Ascending aorta (tissue), 2 donors: ENCODE results near the gene GOSR1. TPM values are rescaled to one million over a fixed set of nuclear protein-coding genes. Genes with fewer than 3 reads are reported as not detected.
"Not testable (repeated sequence)": the region's sequence is repeated elsewhere in the genome, so short reads cannot be mapped to it uniquely, and the experiment has no call there.

Experiments
- DNase-seq, 2 donors: peaks; one replicate each; pipeline ENCODE4 v3.0.0-alpha.2; 2019; ENCODE audit warnings: low spot score in 2 of 2
- H3K27ac ChIP-seq, 2 donors: fragments of 200-600 bp; sonication (generic); one replicate each; pipeline ENCODE4 v1.5.1; 2016 to 2017; ENCODE audit warnings: mild to moderate bottlenecking in 1 of 2
- H3K27me3 ChIP-seq: fragments of 200-600 bp; sonication (generic); one replicate; pipeline ENCODE4 v1.5.1; 2017
- H3K36me3 ChIP-seq, 2 donors: fragments of 200-600 bp; sonication (generic); one replicate each; pipeline ENCODE4 v1.5.1; 2016
- H3K4me1 ChIP-seq, 2 donors: fragments of 200-600 bp; sonication (generic); one replicate each; pipeline ENCODE4 v1.5.1; 2016 to 2017; ENCODE audit warnings: mild to moderate bottlenecking in 1 of 2
- H3K4me3 ChIP-seq, 2 donors: fragments of 200-600 bp; sonication (generic); one replicate each; pipeline ENCODE4 v1.5.1; 2016 to 2017; ENCODE audit warnings: mild to moderate bottlenecking in 1 of 2
- H3K9me3 ChIP-seq, 2 donors: fragments of 200-600 bp; sonication (generic); one replicate each; pipeline ENCODE4 v1.5.1; 2016
- CTCF ChIP-seq, 3 experiments: fragments of 200-600 bp in 2 of 3; fragments of 450-650 bp in 1 of 3; sonication (generic) in 2 of 3; IDR thresholded peaks; one replicate each; pipeline ENCODE4 v1.5.1; 2016 to 2019; ENCODE audit warnings: antibody characterized with exemption in 3 of 3, mild to moderate bottlenecking in 1 of 3, moderate library complexity in 1 of 3
- intact Hi-C: fragments of 100-400 bp; cut with DNase I; formaldehyde crosslinking; loops from one replicate; pipeline ENCODE4 v1.15.1; 2023
- total RNA-seq: library from RNA; depleted of rRNA; stranded (reverse); fragments of >200 nt; gene quantifications from one replicate; pipeline ENCODE4 v1.1.0, GENCODE V29; 2016

GOSR1 gene
- total RNA-seq, 1 donor from 2014 or later = 33.0 TPM

DNA sequence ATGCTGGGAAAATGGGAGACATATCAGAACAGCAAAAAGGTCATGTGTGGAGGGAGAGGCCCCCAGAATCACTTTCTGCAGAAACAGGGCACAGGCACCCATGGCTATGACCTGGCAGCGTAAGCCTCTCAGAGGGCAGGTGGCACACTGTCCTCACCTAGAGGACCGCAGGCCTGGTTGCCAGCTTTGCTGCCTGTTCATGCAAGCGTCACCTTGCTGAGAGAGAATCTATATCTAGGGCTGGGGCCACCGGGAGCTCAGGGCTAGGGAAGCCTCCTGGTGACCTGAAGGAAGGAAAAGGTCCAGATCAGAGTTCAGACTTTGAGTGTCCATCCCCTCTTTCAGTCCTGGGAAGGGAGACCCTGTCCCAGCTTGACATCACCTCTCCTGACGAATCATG is 78.7 kb downstream of the GOSR1 start:
- H3K27ac ChIP-seq = no peak overlapping the region
- H3K4me3 ChIP-seq = no peak overlapping the region
- no peaks in the 10 kb centered on the region for H3K4me1 ChIP-seq
- intact Hi-C loops = no loop called here
- H3K36me3 ChIP-seq = no peaks in the 10 kb centered on the region
- DNase-seq = no peak
- no peaks in the 10 kb centered on the region for H3K9me3 ChIP-seq
- H3K27me3 ChIP-seq = no peaks in the 10 kb centered on the region
- no peak for TF ChIP-seq CTCF (IDR thresholded peaks at IDR 0.05)

- Histone ChIP-seq H3K36me3 (no peaks in the 10 kb centered on the region), H3K4me1 (no peaks in the 10 kb centered on the region), H3K9me3 (no peaks in the 10 kb centered on the region), H3K4me3 (no peak overlapping the region), H3K27ac (no peak overlapping the region), H3K27me3 (no peaks in the 10 kb centered on the region)
- no peak for DNase-seq
- TF ChIP-seq CTCF (IDR thresholded peaks at IDR 0.05) = no peak
- intact Hi-C loops = no loop called here
These were observed 79.4 kb downstream of the GOSR1 start for GRCh38 chr17:30556374-30557332.

DNA sequence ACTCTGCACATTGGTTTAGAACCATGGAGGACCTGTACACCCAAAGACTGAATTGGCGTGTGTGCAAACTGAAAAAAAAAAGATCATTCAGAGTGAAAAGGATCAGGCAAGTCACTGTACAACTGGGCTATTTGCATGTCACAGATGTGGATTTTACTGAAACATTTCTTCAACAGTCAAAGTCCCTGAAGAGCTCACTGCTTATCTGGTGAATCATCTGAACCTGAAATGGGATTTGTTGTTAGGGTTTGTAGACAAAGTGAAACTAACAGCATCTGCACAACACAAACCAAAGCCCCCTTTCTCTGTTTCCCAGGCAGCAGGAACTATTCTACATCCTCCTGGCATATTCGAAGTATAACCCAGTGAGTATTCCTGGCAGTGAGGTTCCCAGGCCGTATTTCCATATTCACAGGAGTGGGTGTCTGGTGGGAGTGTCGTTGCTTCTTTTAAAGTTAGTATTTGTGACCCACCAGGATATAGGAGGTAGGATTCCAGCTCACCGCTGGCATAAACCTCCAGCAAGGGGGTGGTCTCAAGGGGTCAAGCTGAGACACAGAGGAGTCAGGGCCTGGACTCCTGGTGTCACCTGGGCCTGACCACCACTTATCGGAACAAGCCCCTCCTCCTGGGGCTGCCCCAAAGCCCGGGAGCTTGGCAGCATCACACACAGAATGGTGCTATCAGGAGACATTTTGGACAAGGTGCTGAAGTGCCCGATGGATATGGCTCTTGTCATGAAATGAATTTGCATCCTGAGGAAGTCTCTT is 80.9 kb downstream of the GOSR1 start:
- no peaks in the 10 kb centered on the region for H3K27me3 ChIP-seq
- no peak for DNase-seq
- no peak overlapping the region for H3K27ac ChIP-seq
- H3K4me3 ChIP-seq = no peak overlapping the region
- H3K9me3 ChIP-seq = no peaks in the 10 kb centered on the region
- no peak for TF ChIP-seq CTCF (IDR thresholded peaks at IDR 0.05)
- intact Hi-C loops = no loop called here
- no peaks in the 10 kb centered on the region for H3K36me3 ChIP-seq
- H3K4me1 ChIP-seq = no peaks in the 10 kb centered on the region

GRCh38 chr17:30558686-30559545 is 81.7 kb downstream of the GOSR1 start:
- H3K9me3 ChIP-seq = no peaks in the 10 kb centered on the region
- no peak overlapping the region for H3K4me3 ChIP-seq
- no peaks in the 10 kb centered on the region for H3K36me3 ChIP-seq
- TF ChIP-seq CTCF (IDR thresholded peaks at IDR 0.05) = no peak
- H3K27ac ChIP-seq = no peak overlapping the region
- intact Hi-C loops = no loop called here
- no peaks in the 10 kb centered on the region for H3K4me1 ChIP-seq
- DNase-seq = no peak
- H3K27me3 ChIP-seq = no peaks in the 10 kb centered on the region

DNA sequence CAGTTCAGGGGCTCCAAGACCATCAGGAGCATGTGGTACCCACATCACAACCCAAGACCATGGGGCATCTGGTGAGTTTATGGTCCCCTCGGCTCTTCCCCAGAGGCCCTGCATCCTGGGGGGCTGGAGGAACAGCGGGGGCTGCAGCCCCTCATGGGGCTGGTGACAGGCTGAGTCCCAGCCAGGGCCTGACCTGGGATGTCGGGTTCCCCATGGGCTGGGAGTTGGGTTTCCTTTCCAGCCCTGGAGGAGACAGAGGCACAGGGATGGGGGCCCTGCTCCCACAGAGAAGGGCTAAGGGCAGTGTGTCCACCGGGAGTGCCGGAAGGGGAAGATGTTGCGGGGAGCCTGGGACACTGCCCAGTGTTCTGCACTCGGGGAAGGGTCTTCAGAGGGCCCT is 82.4 kb downstream of the GOSR1 start:
- no peak overlapping the region for H3K27ac ChIP-seq
- H3K9me3 ChIP-seq = no peaks in the 10 kb centered on the region
- no peaks in the 10 kb centered on the region for H3K36me3 ChIP-seq
- intact Hi-C loops = no loop called here
- no peaks in the 10 kb centered on the region for H3K27me3 ChIP-seq
- H3K4me3 ChIP-seq = no peak overlapping the region
- DNase-seq = no peak
- no peak for TF ChIP-seq CTCF (IDR thresholded peaks at IDR 0.05)
- H3K4me1 ChIP-seq = no peaks in the 10 kb centered on the region

DNA sequence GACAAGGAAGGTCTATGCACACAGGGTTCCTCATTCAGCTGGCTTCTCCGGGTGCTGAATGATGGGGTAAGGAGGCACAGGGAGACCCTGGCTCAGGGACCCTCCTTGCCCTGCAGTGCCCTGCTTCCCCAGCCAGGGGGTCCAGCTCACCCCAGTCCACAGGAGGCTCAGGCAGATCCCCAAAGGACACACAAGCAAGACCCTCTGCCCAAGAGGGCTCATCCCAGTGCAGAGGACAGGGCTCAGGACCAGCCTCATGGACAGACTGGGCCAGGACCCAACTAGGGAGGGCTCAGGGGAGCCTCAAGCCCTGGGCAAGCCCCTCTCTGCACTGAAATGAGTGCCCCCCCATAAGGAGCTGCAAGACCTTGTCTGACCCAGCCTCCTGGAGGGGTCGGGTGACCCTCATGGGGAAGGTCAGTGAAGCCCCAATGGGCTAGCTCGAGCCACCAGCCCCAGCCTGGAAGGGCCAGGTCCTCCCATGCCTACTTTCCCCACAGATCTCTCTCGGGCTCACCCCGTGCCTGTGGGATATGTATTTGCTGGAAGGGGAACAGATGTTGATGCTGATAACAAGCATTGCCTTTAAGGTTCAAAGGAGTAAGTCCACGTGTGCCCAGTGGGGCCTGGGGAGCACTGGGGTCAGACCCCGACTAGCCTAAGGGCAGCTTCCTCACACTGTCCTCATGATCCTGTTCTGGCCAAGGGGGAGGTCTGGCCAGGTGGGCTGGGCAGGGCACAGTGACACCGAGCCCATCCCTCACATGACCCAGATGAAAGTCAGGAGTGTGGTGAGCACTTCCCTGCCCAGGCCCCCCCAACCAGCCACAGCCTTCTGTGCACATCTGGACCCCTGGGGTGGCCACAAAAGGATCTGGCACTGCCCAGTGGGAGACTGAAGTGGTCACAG is 83.2 kb downstream of the GOSR1 start:
- H3K27ac ChIP-seq, H3K36me3 ChIP-seq, H3K4me3 ChIP-seq, intact Hi-C loops, H3K9me3 ChIP-seq, H3K4me1 ChIP-seq, DNase-seq, H3K27me3 ChIP-seq: not testable (repeated sequence)

DNA sequence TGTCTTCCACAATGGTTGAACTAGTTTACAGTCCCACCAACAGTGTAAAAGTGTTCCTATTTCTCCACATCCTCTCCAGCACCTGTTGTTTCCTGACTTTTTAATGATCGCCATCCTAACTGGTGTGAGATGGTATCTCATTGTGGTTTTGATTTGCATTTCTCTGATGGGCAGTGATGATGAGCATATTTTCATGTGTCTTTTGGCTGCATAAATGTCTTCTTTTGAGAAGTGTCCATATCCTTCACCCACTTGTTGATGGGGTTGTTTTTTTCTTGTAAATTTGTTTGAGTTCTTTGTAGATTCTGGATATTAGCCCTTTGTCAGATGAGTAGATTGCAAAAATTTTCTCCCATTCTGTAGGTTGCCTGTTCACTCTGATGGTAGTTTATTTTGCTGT is 84.6 kb downstream of the GOSR1 start:
- intact Hi-C loops, H3K9me3 ChIP-seq, H3K36me3 ChIP-seq: not testable (repeated sequence)

More for the DNA sequence above, 84.6 kb downstream of the GOSR1 start:
- H3K27ac ChIP-seq, DNase-seq, H3K27me3 ChIP-seq, H3K4me1 ChIP-seq, H3K4me3 ChIP-seq: not testable (repeated sequence)
